ENCODE measurements around the gene BAZ2B.
A peak's percentile ranks its signal among the peaks of the same experiment; 100 is the strongest.
"Not testable (repeated sequence)": the region's sequence is repeated elsewhere in the genome, so short reads cannot be mapped to it uniquely, and the experiment has no call there.

The BAZ2B gene

GRCh38 chr2:159402790-159403189 lies 213.6 kb downstream of the BAZ2B start:
- no peak for DNase-seq

GRCh38 chr2:159402160-159402559 lies 214.2 kb downstream of the BAZ2B start:
- DNase-seq, result not testable (repeated sequence)

DNA sequence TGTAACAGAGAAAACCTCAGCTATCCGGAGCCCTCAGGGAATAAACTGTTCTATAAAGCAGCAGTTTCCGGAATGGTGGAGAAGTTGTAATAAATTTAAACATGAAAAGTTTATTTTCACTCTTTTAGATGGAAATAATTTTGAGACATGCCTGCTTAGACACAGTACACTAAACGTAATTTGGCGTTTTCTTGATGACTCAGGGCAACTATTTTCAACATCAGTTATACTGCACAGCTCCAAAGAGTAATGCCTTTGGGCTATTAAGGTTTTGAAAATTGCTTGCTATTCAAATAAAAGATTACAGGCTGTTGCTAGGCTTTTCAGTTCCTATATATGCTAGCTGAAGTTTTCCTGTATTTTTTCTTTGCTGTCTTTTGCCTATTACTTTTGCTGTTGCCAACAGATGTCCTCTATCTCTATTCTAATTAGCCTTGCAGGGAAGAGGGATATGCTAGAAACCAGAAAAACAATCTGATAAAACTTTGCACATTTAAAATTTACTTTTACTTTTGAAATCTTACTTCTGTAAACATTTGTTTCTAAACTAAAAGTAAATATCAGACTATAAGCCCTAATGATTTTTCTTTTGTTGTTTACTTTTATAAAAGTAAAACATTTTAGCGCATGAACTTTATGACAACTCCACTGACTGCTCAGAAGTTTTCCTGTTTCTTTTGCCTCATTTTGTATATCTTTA lies 216.5 kb downstream of the BAZ2B start:
- peak; percentile 84 for DNase-seq

DNA sequence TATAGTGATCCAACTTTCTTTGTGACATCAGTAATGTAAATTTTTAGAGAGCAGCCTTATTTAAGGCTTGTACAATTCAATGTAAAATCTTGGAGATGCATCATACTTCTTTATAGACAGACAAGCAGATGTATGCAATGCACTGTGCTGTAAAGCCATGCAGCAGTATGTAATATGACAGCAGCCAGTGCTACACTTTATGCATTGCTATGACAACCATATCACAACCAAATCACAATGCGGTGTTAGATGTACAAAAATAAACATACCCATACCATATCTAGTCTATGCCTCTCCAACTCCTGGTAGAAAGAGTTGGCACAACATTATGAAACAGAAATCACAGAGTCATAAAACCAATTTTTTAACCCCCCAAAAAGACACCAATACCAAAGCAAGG lies 219.5 kb downstream of the BAZ2B start:
- DNase-seq, result peak; percentile 57

- DNase-seq, result no peak
Measured at GRCh38 chr2:159382447-159383028, 233.8 kb downstream of the BAZ2B start.

DNA sequence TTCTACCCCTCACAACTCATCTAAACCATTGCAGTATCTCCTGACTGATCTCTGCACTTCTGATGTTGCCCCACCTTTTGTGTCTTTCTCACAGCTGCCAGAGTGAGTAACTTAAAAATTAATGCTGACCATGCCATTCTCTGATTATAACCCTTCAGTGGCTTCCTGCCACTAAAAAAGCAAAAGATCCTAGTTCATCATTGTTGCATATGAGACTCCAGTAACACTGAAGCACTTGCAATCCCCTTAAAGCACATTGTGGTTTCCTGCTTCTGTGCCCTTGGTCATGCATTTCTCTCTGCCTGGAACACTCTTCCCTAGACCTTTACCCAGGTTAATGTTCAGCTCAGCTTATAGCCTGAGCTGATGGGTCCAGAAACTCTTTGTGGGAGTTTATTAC lies 234.8 kb downstream of the BAZ2B start:
- DNase-seq, result no peak

- DNase-seq, result no peak
Measured at GRCh38 chr2:159380685-159381239, 235.6 kb downstream of the BAZ2B start.

DNA sequence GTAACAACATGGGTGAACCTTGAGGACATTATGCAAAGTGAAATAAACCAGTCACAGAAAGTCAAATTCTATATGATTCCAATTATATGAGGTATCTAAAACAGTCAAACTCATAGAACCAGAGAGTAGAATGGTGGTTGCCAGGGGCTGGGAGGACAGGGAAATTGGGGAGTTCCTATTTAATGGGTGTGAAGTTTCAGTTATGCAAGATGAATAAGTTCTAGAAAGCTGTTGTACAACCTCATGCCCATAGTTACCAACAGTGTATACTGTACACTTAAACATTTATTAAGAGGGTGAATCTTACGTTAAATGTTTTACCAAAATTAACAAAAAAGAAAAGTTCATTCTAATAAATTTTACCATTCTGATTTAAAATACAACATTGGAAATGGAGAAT lies 237.2 kb downstream of the BAZ2B start:
- no peak for DNase-seq

DNA sequence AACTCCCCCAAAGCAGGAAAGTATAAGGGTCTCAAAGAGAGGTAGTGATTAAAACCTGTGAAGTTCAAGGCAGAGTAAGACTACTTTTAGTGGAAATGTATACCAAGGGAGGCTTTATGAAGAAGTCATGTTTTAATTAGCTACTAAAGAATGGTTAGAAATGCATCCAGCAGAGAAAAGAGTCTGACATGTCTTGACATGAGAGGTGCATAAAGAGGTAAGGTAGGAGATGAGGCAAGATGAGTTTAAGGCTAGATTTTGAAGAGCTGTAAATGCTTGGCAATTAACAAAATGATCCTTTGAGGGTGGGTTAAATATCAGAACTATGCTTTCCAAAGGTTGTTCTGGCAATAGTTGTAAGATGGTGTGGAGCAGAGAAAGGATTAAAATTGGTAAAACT lies 241.1 kb downstream of the BAZ2B start:
- DNase-seq, result no peak

DNA sequence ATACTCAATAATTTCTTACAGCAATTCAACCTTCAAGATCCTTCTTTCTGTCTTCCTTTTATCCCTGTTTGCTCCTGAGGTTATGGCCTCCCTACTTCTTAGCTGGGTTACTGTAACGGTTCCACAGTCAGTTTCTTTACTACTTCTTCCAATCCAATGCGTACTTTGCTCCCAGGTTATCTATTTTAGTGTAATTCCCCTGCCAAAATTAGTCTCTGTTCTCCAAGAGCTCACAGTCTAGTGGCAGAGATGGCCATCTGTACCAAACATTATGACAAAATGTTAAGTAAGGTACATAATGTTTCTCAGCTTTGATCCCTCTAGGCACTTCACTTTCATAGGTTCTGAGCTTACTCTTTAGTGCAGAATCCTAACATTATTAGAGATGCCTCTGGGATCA lies 244.8 kb downstream of the BAZ2B start:
- DNase-seq, result no peak

GRCh38 chr2:159366538-159366937 lies 249.8 kb downstream of the BAZ2B start:
- DNase-seq, result no peak

DNA sequence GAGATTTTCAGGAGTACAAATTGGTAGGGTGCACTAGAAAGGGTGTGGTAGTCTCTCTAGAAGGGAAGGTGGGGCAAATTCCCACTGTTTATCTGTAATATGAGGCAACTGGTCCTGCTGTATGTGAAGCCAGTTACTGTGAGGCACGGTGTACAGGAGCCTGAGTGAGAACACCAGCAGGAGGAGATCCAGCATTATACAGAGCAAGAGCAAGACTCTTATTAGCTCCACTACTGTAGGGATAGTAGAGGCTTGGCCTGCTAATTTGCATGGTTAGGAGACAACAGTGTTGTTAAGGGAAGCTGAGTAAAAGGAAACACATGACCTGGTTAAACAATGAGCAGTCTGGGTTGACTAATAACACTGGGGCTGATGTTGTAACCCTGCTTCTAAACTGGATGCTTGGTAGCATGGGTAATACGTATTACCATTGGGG lies 253.5 kb downstream of the BAZ2B start:
- no peak for DNase-seq

- DNase-seq, result no peak
Measured at GRCh38 chr2:159362094-159362493, 254.3 kb downstream of the BAZ2B start.

DNA sequence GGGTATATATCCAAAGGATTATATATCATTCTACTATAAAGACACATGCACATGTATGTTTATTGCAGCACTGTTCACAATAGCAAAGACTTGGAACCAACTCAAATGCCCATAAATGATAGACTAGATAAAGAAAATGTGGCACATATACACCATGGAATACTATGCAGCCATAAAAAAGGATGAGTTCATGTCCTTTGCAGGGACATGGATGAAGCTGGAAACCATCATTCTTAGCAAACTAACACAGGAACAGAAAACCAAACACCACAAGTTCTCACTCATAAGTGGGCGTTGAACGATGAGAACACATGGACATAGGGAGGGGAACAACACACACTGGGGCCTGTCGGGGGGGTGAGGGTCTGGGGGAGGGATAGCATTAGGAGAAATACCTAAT lies 254.7 kb downstream of the BAZ2B start:
- not testable (repeated sequence) for DNase-seq

DNA sequence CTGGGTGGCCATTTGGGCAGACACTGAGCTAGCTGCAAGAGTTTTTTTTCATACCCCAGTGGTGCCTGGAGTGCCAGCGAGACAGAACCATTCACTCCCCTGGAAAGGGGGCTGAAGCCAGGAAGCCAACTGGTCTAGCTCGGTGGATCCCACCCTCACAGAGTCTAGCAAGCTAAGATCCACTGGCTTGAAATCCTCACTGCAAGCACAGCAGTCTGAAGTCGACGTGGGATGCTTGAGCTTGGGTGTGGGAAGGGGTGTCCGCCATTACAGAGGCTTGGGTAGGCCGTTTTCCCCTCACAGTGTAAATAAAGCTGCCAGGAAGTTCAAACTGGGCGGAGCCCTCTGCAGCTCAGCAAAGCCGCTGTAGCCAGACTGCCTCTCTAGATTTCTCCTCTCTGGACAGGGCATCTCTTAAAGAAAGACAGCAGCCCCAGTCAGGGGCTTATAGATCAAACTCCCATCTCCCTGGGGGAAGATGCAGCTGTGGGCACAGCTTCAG lies 260.2 kb downstream of the BAZ2B start:
- DNase-seq, result no peak

DNA sequence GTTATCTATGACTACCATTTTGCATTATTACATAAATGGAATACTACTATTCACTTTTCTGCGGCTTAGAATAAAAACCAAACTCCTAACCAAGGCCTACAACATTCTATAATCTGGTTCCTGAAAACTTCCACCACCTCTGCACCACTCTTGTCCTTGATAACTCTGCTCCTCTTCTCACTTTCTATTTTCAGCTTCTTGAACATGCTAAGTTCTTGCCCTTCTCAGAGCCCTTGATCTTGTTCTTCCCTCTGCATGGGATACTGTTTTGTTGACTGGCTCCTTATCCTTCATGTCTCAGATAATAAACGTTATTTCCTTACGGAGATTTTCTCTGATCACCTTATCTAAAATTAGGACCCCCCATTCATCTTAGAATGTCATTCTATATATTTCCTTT lies 264.4 kb downstream of the BAZ2B start:
- DNase-seq, result no peak

GRCh38 chr2:159349674-159350299 lies 266.6 kb downstream of the BAZ2B start:
- no peak for DNase-seq

GRCh38 chr2:159326569-159327255 lies 289.6 kb downstream of the BAZ2B start:
- peak; percentile 1 for DNase-seq

- DNase-seq, result no peak
Measured at GRCh38 chr2:159322419-159322818, 293.9 kb downstream of the BAZ2B start.

DNA sequence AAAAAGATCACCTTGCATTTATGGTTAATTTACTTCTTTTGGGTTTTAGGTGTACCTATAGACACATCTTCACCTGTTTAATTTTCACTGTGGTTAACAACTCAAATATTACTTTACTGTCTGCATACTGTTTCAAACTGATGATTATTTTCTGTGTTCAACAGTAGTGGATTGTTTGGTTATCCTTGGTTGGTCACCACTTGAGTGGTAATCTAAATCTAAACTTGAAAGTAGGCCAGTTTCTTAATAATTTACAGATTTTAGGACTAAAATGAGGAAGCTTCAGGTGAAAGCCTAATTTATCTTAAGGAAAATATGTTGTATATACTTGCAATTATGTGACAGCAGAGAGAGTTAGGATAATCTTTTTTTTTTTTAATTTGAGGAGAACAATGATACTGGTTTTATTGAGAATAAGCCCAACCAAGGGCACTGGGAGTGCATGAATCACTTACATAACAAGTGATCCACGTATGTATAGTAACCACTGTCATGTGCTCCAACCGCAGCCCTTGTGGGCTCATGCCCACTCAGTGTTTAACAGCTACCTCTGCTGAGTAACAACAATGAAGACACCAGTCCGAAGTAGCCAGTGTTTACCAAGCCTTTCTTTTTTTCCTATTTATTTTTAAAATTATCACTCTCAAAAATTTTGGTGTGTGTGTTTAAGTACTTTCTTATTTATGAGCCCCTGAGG lies 298.8 kb downstream of the BAZ2B start:
- no peak for DNase-seq

DNA sequence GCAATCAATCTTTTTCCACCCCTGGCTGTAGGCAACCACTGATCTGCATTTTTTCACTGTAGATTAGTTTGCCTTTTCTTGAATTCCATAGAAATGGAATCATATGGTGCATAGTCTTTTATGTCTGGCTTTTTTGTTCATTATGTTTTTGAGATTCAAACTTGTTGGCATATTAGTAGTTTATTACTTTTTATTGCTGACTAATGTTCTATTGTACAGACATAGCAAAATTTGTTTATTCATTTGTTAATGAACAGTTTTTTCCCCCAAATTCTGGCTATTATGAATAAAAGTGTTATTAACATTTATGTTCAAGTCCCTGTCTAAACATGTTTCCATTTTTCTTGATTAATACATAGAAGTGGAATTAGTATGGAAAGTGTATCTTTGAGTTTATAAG lies 308.4 kb downstream of the BAZ2B start:
- no peak for DNase-seq

DNA sequence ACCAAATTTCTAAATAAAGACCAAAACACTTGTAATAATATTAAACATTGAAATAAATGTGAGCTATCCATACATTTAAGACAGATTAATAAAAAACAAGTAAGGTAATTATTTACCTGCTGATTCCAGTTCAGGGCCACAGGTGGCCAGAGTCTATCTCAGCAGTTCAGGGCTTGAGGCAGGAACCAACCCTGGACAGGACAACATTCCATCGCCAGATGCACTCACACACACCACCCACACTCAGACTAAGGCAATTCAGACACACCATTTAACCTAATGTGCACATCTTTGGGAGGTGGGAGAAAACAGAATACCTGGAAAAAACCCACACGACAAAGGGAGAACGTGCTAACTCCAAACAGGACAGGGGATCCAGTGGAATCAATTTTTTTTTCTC lies 315.8 kb downstream of the BAZ2B start:
- no peak for DNase-seq

GRCh38 chr2:159298967-159299366 lies 317.4 kb downstream of the BAZ2B start:
- no peak for DNase-seq

All from NCI-H69 (cell line).